ENCODE data around the gene RNF213. TPM values are rescaled to one million over a fixed set of nuclear protein-coding genes. Genes with fewer than 3 reads are reported as not detected.

Gene RNF213
- total RNA-seq, 1 donor from 2014 or later, result 47.3 TPM

- TF ChIP-seq, protein P1, sequence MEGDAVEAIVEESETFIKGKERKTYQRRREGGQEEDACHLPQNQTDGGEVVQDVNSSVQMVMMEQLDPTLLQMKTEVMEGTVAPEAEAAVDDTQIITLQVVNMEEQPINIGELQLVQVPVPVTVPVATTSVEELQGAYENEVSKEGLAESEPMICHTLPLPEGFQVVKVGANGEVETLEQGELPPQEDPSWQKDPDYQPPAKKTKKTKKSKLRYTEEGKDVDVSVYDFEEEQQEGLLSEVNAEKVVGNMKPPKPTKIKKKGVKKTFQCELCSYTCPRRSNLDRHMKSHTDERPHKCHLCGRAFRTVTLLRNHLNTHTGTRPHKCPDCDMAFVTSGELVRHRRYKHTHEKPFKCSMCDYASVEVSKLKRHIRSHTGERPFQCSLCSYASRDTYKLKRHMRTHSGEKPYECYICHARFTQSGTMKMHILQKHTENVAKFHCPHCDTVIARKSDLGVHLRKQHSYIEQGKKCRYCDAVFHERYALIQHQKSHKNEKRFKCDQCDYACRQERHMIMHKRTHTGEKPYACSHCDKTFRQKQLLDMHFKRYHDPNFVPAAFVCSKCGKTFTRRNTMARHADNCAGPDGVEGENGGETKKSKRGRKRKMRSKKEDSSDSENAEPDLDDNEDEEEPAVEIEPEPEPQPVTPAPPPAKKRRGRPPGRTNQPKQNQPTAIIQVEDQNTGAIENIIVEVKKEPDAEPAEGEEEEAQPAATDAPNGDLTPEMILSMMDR (conservative IDR thresholded peaks at IDR 0.05), result no peak
Measured at GRCh38 chr17:80345841-80346497, 85.3 kb downstream of the RNF213 start.

GRCh38 chr17:80346498-80347275 lies 86.0 kb downstream of the RNF213 start:
- TF ChIP-seq, protein P1 (conservative IDR thresholded peaks at IDR 0.05), result no peak
- H3K4me1 Mint-ChIP-seq (ENCODE audit: unreplicated experiment), result no peaks in the 10 kb centered on the region
- H3K4me3 Mint-ChIP-seq, result no peak overlapping the region
- no peak overlapping the region for H3K27ac Mint-ChIP-seq
- no peaks in the 10 kb centered on the region for H3K27me3 Mint-ChIP-seq
- no peak for DNase-seq (ENCODE audit: extremely low spot score, unreplicated experiment)
- H3K36me3 Mint-ChIP-seq, result peaks cover 27% of the 10 kb centered on the region
- no peaks in the 10 kb centered on the region for H3K9me3 Mint-ChIP-seq

More at GRCh38 chr17:80345841-80346497, 85.3 kb downstream of the RNF213 start:
- Mint-ChIP-seq H3K36me3 (peaks cover 27% of the 10 kb centered on the region), H3K9me3 (no peaks in the 10 kb centered on the region), H3K27ac (no peak overlapping the region), H3K27me3 (no peaks in the 10 kb centered on the region), H3K4me1 (ENCODE audit: unreplicated experiment) (no peaks in the 10 kb centered on the region), H3K4me3 (no peak overlapping the region)
- DNase-seq (ENCODE audit: extremely low spot score, unreplicated experiment), result no peak

GRCh38 chr17:80347536-80347935 lies 86.9 kb downstream of the RNF213 start:
- Mint-ChIP-seq H3K27me3 (no peaks in the 10 kb centered on the region), H3K27ac (no peak overlapping the region), H3K36me3 (peaks cover 31% of the 10 kb centered on the region), H3K4me3 (no peak overlapping the region), H3K9me3 (no peaks in the 10 kb centered on the region), H3K4me1 (ENCODE audit: unreplicated experiment) (no peaks in the 10 kb centered on the region)
- no peak for DNase-seq (ENCODE audit: extremely low spot score, unreplicated experiment)
- TF ChIP-seq, protein P1 (conservative IDR thresholded peaks at IDR 0.05), result no peak

DNA sequence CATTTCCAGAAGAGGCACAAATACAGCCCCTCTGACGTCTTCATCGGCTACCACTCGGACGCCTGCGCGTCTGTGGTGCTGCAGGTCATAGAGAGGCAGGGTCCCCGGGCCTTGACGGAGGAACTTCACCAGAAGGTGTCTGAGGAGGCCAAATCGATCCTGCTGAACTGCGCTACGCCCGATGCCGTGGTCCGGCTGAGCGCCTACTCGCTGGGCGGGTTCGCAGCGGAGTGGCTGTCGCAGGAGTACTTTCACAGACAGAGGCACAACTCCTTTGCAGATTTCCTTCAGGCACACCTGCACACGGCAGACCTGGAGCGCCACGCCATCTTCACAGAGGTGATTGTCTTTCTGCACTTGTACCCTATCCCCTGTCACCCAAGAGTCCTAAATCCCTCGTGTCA lies 87.3 kb downstream of the RNF213 start:
- DNase-seq (ENCODE audit: extremely low spot score, unreplicated experiment), result no peak
- no peaks in the 10 kb centered on the region for H3K9me3 Mint-ChIP-seq
- H3K4me1 Mint-ChIP-seq (ENCODE audit: unreplicated experiment), result no peaks in the 10 kb centered on the region
- no peak overlapping the region for H3K27ac Mint-ChIP-seq
- TF ChIP-seq, protein P1 (conservative IDR thresholded peaks at IDR 0.05), result no peak
- no peaks in the 10 kb centered on the region for H3K27me3 Mint-ChIP-seq
- H3K4me3 Mint-ChIP-seq, result no peak overlapping the region
- H3K36me3 Mint-ChIP-seq, result peaks cover 32% of the 10 kb centered on the region

GRCh38 chr17:80348551-80349150 lies 88.0 kb downstream of the RNF213 start:
- H3K27ac Mint-ChIP-seq, result peak overlapping the region; percentile 16

More at GRCh38 chr17:80348551-80349150, 88.0 kb downstream of the RNF213 start:
- H3K9me3 Mint-ChIP-seq, result no peaks in the 10 kb centered on the region
- H3K4me1 Mint-ChIP-seq (ENCODE audit: unreplicated experiment), result no peaks in the 10 kb centered on the region
- H3K4me3 Mint-ChIP-seq, result no peak overlapping the region
- no peaks in the 10 kb centered on the region for H3K27me3 Mint-ChIP-seq
- DNase-seq (ENCODE audit: extremely low spot score, unreplicated experiment), result no peak
- TF ChIP-seq, protein P1 (conservative IDR thresholded peaks at IDR 0.05), result no peak
- peaks cover 32% of the 10 kb centered on the region for H3K36me3 Mint-ChIP-seq

Measured in type B pancreatic cell (in vitro differentiated cells).